Measurements from ENCODE around the gene E2F2.
A peak's percentile ranks its signal among the peaks of the same experiment; 100 is the strongest.

Gene E2F2, protein sequence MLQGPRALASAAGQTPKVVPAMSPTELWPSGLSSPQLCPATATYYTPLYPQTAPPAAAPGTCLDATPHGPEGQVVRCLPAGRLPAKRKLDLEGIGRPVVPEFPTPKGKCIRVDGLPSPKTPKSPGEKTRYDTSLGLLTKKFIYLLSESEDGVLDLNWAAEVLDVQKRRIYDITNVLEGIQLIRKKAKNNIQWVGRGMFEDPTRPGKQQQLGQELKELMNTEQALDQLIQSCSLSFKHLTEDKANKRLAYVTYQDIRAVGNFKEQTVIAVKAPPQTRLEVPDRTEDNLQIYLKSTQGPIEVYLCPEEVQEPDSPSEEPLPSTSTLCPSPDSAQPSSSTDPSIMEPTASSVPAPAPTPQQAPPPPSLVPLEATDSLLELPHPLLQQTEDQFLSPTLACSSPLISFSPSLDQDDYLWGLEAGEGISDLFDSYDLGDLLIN

DNA sequence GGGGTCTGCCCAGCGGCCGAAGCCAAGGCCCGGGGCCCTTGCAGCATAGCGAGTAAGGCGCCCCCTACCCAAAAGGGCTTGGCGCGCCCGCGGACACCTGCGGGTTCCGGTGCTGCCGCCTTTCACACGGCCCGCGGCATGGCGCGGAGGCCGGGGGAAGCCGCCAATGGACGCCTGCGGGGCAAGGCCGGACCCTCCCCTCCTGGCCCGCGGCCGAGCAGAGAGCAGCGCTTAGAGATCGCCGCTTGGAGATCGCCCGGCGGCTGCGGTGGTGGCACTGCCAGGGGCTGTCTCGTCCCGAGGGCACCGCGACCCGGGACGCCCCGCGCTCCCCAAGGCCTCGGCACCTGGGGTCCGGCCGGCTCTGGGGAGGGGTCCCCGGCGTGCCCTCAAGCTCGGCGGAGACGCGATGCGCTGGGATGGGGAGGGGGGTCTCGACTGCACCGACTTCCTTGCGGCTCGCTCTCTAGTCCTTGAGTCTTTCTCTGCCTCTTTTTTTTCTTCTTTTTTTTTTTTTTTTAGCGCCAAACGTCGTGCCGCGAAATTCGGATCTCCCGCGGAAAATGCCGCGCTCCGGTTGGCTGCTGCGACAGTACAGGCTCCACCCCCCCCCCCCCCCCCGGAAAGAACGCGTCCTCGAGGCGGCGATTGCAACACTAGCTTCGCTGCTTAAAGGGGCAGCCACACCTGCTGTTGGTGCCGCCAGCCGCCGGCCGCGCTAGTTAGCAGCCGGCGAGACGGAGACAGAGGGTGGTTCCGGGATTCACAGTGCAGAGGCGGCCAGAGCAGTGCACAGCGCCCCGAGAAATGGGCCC lies at the start of gene E2F2:
TSS of gene E2F2 (minus strand) at position 487 of the 815 bp plus-strand sequence. CDS start at position 47, 440 bp downstream.
- DNase-seq (ENCODE audit: low read depth) = peak; percentile 73

DNA sequence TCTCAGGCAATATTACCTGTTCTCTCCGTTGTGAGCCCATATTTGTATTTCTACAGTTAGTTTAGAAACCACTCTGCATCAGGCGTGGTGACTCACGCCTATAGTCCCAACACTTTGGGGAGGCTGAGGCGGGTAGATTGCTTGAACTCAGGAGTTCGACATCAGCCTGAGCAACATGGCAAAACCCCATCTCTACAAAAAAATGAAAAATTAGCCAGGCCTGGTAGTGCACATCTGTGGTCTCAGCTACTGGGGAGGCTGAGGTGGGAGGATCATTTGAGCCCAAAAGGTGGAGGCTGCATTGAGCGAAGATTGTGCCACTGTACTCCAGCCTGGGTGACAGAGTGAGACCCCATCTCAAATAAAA lies 47.9 kb upstream of the E2F2 start:
- DNase-seq (ENCODE audit: low read depth) = no peak

DNA sequence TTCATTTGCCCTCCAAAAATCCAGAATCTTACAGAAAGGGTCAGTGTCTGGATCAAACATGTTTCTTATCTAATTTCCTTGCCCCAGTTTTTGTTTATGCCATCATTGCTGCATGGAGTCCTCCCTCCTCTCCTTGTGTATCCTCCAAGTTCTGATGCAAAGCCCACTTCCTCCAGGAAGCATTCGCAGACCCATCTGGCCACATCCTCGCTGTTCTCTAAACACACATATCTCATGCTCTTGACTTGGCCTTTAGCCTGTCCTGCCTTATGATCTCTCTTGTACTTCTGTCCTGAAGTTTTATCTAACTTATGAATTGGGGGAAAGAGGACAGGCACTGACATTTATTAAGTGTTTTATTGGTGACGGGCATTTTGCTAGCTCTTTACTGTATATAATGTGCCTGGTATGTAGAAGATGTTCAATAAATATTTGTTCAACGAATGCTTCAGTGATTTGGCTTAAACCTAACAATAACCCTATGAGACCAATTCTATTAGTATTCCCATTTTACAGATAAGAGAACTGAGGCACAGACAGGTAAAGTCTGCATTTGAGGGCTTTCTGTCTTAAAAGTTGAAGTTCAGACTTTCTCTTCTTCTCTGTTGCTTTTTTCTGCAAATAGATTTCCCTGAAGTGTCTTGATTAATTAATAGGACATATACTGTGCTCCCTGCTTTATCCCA lies 47.4 kb upstream of the E2F2 start:
- no peak for DNase-seq (ENCODE audit: low read depth)

DNA sequence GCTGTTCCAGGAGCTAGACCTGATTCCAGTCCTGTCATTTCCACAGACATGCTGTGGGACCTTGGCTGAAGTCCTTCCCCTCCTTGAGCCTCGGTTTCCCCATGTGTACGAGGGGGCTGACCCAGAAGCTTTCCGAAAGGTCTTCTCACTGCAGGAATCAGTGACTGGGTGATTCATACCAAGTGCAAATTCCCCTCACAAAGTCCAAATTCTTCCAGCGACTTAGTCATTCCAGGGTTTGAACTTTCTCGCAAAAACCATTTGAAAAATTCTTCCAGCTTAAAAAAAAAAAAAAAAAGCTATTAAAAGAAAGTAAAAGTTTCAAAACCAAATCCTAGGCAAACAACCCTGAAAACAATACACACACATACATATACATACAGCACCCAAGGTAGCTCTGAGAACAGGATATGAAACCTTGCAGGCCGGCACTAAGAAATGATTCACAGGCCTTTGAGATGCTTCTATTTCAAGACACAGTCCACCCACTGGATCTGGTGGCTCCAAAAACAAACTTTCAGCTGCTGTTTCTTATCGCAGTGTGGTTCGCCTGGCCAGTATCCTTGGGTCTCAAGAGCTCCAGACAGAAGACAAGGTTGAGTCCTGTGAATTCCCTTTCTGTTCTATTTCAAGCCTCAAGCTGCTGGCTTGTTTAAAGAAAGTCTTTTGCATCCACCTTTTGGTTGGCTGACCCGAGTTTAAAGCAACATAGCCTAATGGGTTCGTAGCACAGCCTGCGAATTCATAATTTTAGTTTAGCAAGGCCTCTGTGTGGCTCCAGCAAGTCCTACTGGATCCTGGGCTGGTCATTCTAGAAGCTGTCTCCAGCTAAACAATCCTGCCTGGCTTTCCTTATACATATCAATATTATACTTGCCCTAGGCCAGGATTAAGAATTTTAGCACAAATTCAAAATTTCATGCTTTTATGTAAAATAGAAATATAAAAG lies 46.3 kb upstream of the E2F2 start:
- no peak for DNase-seq (ENCODE audit: low read depth)

- DNase-seq (ENCODE audit: low read depth) = no peak
Observed at GRCh38 chr1:23576338-23577055, 45.5 kb upstream of the E2F2 start.

- DNase-seq (ENCODE audit: low read depth) = no peak
Observed at GRCh38 chr1:23575226-23575810, 44.3 kb upstream of the E2F2 start.

- DNase-seq (ENCODE audit: low read depth) = no peak
Observed at GRCh38 chr1:23574265-23574754, 43.3 kb upstream of the E2F2 start.

- no peak for DNase-seq (ENCODE audit: low read depth)
Observed at GRCh38 chr1:23573574-23574182, 42.6 kb upstream of the E2F2 start.

- DNase-seq (ENCODE audit: low read depth) = no peak
Observed at GRCh38 chr1:23571465-23571864, 40.4 kb upstream of the E2F2 start.

GRCh38 chr1:23570001-23570691 lies 39.1 kb upstream of the E2F2 start:
- no peak for DNase-seq (ENCODE audit: low read depth)

DNA sequence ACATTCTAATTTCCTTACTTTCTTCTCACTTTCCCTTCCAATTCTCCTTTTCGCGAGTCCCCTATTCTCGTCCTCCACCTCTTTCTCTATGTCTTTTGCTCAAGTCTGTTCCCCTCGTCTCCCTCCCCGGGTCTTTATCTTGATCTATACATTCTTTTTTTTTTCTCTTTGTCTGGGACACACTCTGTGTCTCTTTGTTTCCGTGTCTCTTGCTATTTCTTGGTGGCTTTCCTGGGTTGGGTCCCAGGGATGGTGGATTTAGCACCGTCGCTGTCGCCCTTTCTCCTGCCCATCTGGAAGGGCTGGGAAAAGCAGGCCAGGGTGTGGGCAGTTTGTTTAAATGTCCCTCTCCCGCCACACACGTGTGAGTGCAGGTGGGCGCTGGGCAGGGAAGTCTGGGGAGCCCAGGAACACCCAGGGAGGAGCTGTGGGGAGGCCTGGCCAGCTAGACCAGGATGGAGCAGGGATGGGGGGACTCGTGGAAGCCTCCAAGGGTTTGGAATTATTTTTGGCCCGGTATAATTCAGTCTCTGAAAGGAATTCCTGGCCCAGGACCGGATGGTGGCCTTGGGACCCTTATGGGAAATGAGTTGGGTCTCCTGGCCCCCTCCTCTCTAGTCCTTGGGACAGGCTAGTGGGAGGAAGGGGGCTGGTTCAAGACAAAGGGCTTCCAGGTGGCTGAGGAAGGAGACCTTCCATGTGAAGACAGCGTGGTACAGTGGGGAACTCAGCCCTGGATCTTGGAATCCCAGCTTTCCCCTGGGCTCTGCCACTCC lies 37.8 kb upstream of the E2F2 start:
- DNase-seq (ENCODE audit: low read depth) = no peak

- no peak for DNase-seq (ENCODE audit: low read depth)
Observed at GRCh38 chr1:23567996-23568607, 37.1 kb upstream of the E2F2 start.

DNA sequence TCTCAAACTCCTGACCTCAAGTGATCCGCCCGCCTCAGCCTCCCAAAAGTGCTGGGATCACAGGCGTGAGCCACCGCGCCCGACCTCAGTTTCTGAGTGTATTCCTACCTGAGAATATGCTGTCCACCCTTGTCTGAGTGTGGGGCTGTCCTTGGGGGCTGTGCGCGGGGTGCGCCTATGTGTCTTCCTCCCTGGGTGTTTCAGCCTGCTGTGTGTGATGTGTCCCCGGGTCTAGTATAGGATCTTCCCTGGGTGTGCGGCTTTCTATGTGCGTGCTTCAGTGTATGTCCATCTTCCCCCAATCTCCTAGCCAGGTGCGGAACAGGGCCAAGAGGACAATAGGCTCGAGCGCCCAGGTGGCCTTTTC lies 36.6 kb upstream of the E2F2 start:
- DNase-seq (ENCODE audit: low read depth) = no peak

- no peak for DNase-seq (ENCODE audit: low read depth)
Observed at GRCh38 chr1:23566304-23566703, 35.3 kb upstream of the E2F2 start.

DNA sequence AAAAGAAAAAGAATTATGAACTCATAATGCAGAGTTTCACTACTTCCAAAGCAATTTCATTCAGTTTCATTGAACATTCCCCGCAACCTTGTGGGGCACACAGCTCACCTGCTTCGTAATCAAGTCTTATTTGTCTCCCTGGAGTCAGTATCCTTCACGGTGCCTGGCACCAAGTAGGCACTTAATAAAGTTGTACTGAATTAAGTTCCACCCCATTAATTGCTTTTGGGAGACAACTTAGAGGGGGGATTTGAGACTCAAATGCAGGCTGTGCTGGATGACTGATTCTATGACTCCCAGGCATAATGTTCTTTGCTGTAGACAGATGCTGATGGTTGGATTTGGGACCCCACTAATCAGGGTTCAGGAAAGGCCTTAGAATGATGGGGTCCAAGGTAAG lies 34.7 kb upstream of the E2F2 start:
- DNase-seq (ENCODE audit: low read depth) = no peak

DNA sequence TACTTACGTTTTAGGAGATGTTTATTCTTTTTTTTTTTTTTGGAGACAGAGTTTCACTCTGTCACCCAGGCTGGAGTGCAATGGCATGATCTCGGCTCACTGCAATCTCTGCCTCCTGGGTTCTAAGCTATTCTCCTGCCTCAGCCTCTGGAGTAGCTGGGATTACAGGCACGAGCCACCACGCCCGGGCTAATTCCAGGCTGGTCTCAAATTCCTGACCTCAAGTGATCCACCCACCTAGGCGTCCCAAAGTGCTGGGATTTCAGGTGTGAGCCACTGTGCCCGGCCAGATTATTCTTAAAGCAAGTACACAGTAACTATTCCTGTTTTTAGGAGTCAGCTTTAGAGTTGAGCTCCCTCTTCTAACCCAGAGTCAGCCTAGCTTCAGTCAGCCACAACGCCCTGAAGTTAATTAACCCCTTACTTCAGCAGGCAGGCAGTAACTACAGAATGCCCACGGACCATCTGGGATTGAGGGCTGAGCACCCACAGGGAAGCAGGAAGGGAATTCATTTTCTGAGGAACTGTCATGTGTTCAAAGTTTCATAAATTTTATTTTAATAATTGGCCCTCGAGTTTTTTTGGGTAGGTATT lies 33.6 kb upstream of the E2F2 start:
- DNase-seq (ENCODE audit: low read depth) = no peak

GRCh38 chr1:23563755-23564374 lies 32.8 kb upstream of the E2F2 start:
- DNase-seq (ENCODE audit: low read depth) = no peak
